HepG2 (cell line): ENCODE results near the gene DHRS1. TPM values are rescaled to one million over a fixed set of nuclear protein-coding genes. Genes with fewer than 3 reads are reported as not detected.

ENCODE experiments used
- CBX5 ChIP-seq: sonication (generic); formaldehyde crosslinking; IDR thresholded peaks from 2 replicates; pipeline ENCODE4 v1.4.0; 2020; ENCODE audit warnings: missing genetic modification reagents, borderline replicate concordance
- CREB1 ChIP-seq, 2 experiments: fragments of 450-650 bp in 1 of 2; IDR thresholded peaks; 2 replicates each; pipeline ENCODE4 v1.6.1; 2016 to 2017; ENCODE audit warnings: control low read depth in 1 of 2, mild to moderate bottlenecking in 1 of 2, missing compliant biosample characterization in 1 of 2, missing genetic modification characterization in 1 of 2
- ELF4 ChIP-seq: sonication (generic); formaldehyde crosslinking; IDR thresholded peaks from 2 replicates; pipeline ENCODE4 v1.5.0; 2020; ENCODE audit warnings: missing genetic modification reagents, mild to moderate bottlenecking, moderate library complexity, borderline replicate concordance
- FOSL1 ChIP-seq: sonication (generic); formaldehyde crosslinking; IDR thresholded peaks from 2 replicates; pipeline ENCODE4 v1.9.0; 2021; ENCODE audit warnings: missing genetic modification reagents, borderline replicate concordance
- HCFC1 ChIP-seq: fragments of 150-350 bp; IDR thresholded peaks from 2 replicates; pipeline ENCODE4 v1.6.1; 2014; ENCODE audit warnings: low read depth, low read length
- JUNB ChIP-seq: sonication (generic); formaldehyde crosslinking; IDR thresholded peaks from 2 replicates; pipeline ENCODE4 v1.8.0; 2022; ENCODE audit warnings: missing genetic modification reagents, mild to moderate bottlenecking, borderline replicate concordance
- MEIS1 ChIP-seq: sonication (generic); formaldehyde crosslinking; IDR thresholded peaks from 2 replicates; pipeline ENCODE4 v1.9.0; 2021; ENCODE audit warnings: mild to moderate bottlenecking, missing genetic modification reagents, moderate library complexity, borderline replicate concordance
- MLX ChIP-seq: IDR thresholded peaks from 2 replicates; pipeline ENCODE4 v1.6.1; 2016
- MTA3 ChIP-seq: sonication (generic); formaldehyde crosslinking; IDR thresholded peaks from 2 replicates; pipeline ENCODE4 v1.4.0; 2020; ENCODE audit warnings: missing genetic modification reagents
- MTF2 ChIP-seq: sonication (generic); formaldehyde crosslinking; IDR thresholded peaks from 2 replicates; pipeline ENCODE4 v1.5.0; 2020; ENCODE audit warnings: missing genetic modification reagents, borderline replicate concordance
- PRDM10 ChIP-seq: sonication (generic); formaldehyde crosslinking; IDR thresholded peaks from 2 replicates; pipeline ENCODE4 v1.4.0; 2020; ENCODE audit warnings: low read depth, missing genetic modification reagents
- TAF15 ChIP-seq: fragments of 200-400 bp; formaldehyde crosslinking; IDR thresholded peaks from one replicate; pipeline ENCODE4 v1.6.1; 2018; ENCODE audit warnings: mild to moderate bottlenecking, low read depth, low read length; ENCODE audit not compliant: poor library complexity, severe bottlenecking
- TIGD3 ChIP-seq: sonication (generic); formaldehyde crosslinking; IDR thresholded peaks from 2 replicates; pipeline ENCODE4 v1.5.1; 2020; ENCODE audit warnings: mild to moderate bottlenecking, missing genetic modification reagents, borderline replicate concordance
- YEATS4 ChIP-seq: sonication (generic); formaldehyde crosslinking; IDR thresholded peaks from 2 replicates; pipeline ENCODE4 v1.4.0; 2020; ENCODE audit warnings: missing genetic modification reagents, borderline replicate concordance
- ZFP1 ChIP-seq: IDR thresholded peaks from 2 replicates; pipeline ENCODE4 v1.6.1; 2016
- ZNF18 ChIP-seq: sonication (generic); formaldehyde crosslinking; IDR thresholded peaks from 2 replicates; pipeline ENCODE4 v1.8.0; 2022; ENCODE audit warnings: mild to moderate bottlenecking, missing genetic modification reagents; ENCODE audit not compliant: insufficient replicate concordance
- ZNF30 ChIP-seq: sonication (generic); formaldehyde crosslinking; IDR thresholded peaks from 2 replicates; pipeline ENCODE4 v1.5.0; 2020; ENCODE audit warnings: mild to moderate bottlenecking, missing genetic modification reagents
- ZNF746 ChIP-seq: sonication (generic); formaldehyde crosslinking; IDR thresholded peaks from 2 replicates; pipeline ENCODE4 v1.8.0; 2022; ENCODE audit warnings: mild to moderate bottlenecking, missing genetic modification reagents
- ZNF747 ChIP-seq: sonication (generic); formaldehyde crosslinking; IDR thresholded peaks from 2 replicates; pipeline ENCODE4 v1.8.1; 2023; ENCODE audit warnings: missing genetic modification reagents, mild to moderate bottlenecking, borderline replicate concordance
- polyA plus RNA-seq, 8 experiments: library from polyadenylated mRNA; depleted of rRNA in 3 of 8; stranded (reverse) in 7 of 8; unstranded in 1 of 8; fragments of >200 nt; fragmentation: Illumina TruSeq in 4 of 8; extraction: Trizol in 4 of 8; gene quantifications; 2 replicates each; pipeline versions ENCODE4 v1.2.1 to v1.2.3, GENCODE V29; 2011 to 2016; ENCODE audit warnings: low read depth in 4 of 8, missing spikeins in 1 of 8, mixed read lengths in 1 of 8; ENCODE audit not compliant: insufficient read depth in 1 of 8
- total RNA-seq, 5 experiments: library from RNA; depleted of rRNA; stranded (reverse); fragments of >200 nt; fragmentation: Illumina TruSeq; extraction: Trizol; gene quantifications; 2 replicates each; pipeline ENCODE4 v1.2.3, GENCODE V29; 2016; ENCODE audit warnings: low read depth in 1 of 5
- TF ChIP-seq, protein P1 (sequence below): sonication (generic); formaldehyde crosslinking; IDR thresholded peaks from 2 replicates; pipeline ENCODE4 v1.8.1; 2023; ENCODE audit warnings: missing genetic modification reagents, mild to moderate bottlenecking, borderline replicate concordance

The DHRS1 gene
- total and polyA plus RNA-seq, 2 of the 13 experiments (the other 11 are each of a cell fraction or from before 2014, with no cell fraction given) = 49.8 to 60.8 TPM

DNA sequence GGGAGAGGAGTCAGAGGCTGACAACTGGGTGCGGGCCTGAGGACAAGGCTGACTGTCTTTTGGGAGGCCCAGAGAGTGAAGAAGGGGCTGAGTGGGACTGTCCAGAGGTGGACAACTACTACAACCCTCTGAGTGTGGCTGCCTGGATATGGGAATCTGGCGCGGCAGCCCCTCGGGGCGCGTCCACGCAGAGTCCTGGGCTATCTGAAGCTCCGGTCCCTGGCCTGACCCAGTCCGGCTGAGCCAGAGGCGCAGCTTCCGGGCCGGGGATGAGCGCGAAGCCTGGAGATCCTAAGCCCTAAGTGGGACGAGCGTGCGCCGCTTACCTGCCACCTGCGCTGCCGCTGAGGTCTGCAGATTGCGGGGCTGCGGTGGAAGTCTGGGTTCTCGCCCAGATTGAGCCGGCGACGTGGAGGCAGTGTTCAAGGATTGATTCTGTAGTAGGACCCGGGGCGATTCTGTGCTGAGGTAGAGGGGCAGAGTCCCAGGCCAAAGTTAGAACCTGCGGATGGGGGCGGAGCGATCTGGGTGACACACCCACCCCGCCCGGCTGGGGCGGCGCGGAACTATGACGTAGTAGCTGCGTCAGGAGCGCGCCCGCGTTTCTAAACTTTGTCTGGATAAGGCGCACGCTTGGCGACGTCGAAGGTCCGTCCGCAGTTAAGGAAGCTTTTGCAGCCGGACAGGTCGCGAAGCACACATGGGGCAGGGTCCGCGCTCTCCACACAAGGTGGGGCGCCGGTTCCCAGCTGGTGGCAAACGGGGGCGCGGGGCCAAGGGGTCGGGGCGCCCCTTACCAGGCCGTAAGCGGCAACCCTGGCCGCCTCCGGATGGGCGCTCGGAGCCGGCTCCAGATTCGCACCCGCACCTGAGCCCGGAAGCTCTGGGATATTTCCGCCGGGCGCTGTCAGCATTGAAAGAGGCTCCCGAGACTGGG lies at the start of gene DHRS1, which contains the start of gene NOP9 (continued):
- peak; percentile 68; the same call in 1 of the 2 replicates for TF ChIP-seq PRDM10 (CRISPR knock-in tag)
- peak; percentile 99 for TF ChIP-seq ZNF747 (CRISPR knock-in tag)
- TF ChIP-seq CREB1 (IDR thresholded peaks at IDR 0.05) = peak; percentile 100
- TF ChIP-seq CREB1 (CRISPR knock-in tag; IDR thresholded peaks at IDR 0.05) = no peak
- TF ChIP-seq, protein P1, sequence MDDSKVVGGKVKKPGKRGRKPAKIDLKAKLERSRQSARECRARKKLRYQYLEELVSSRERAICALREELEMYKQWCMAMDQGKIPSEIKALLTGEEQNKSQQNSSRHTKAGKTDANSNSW (CRISPR knock-in tag) = peak; percentile 98
- peak; percentile 62; the same call in 1 of the 2 replicates for TF ChIP-seq FOSL1 (CRISPR knock-in tag)
- TF ChIP-seq TIGD3 (CRISPR knock-in tag) = peak; percentile 98
- no peak for TF ChIP-seq JUNB (CRISPR knock-in tag)
- peak; percentile 67 for TF ChIP-seq ZNF18
- peak; percentile 92 for TF ChIP-seq ZFP1
- no peak for TF ChIP-seq MTA3 (CRISPR knock-in tag)
- no peak for TF ChIP-seq ZNF746 (CRISPR knock-in tag)
- peak; percentile 96 for TF ChIP-seq TAF15
- TF ChIP-seq YEATS4 (CRISPR knock-in tag) = peak; percentile 99
- peak; percentile 90 for TF ChIP-seq HCFC1
- TF ChIP-seq MLX (CRISPR knock-in tag) = no peak; the same call in 1 of the 2 replicates
- TF ChIP-seq ELF4 (CRISPR knock-in tag) = peak; percentile 91; the same call in 1 of the 2 replicates
- peak; percentile 53; the same call in 1 of the 2 replicates for TF ChIP-seq MTF2 (CRISPR knock-in tag)
- TF ChIP-seq CBX5 = peak; percentile 46; the same call in 1 of the 2 replicates
- TF ChIP-seq MEIS1 = peak; percentile 94
- TF ChIP-seq ZNF30 (CRISPR knock-in tag) = peak; percentile 47; the same call in 1 of the 2 replicates
